Type B pancreatic cell (in vitro differentiated cells): ENCODE results near the gene NRP1. TPM values are rescaled to one million over a fixed set of nuclear protein-coding genes. Genes with fewer than 3 reads are reported as not detected.
"Not testable (repeated sequence)": the region's sequence is repeated elsewhere in the genome, so short reads cannot be mapped to it uniquely, and the experiment has no call there.

ENCODE experiments used
- DNase-seq: peaks from one replicate; pipeline ENCODE4 v3.0.0; 2021; ENCODE audit warnings: mixed read lengths; ENCODE audit not compliant: unreplicated experiment; ENCODE audit errors: extremely low spot score
- H3K27ac Mint-ChIP-seq: 2 replicates; pipeline ENCODE4 v1.8.0; 2021; ENCODE audit warnings: mild to moderate bottlenecking, mixed read lengths
- H3K27me3 Mint-ChIP-seq: 2 replicates; pipeline ENCODE4 v1.8.0; 2021; ENCODE audit warnings: mixed read lengths
- H3K36me3 Mint-ChIP-seq: 2 replicates; pipeline ENCODE4 v1.8.0; 2021; ENCODE audit warnings: mixed read lengths
- H3K4me1 Mint-ChIP-seq: one replicate; pipeline ENCODE4 v1.8.0; 2021; ENCODE audit warnings: mixed read lengths; ENCODE audit not compliant: unreplicated experiment
- H3K4me3 Mint-ChIP-seq: 2 replicates; pipeline ENCODE4 v1.8.0; 2021; ENCODE audit warnings: mild to moderate bottlenecking, mixed read lengths
- H3K9me3 Mint-ChIP-seq: 2 replicates; pipeline ENCODE4 v1.8.0; 2021; ENCODE audit warnings: mixed read lengths
- total RNA-seq: library from RNA; stranded (reverse); gene quantifications from 2 replicates; pipeline ENCODE4 v1.2.1, GENCODE V29; 2021; ENCODE audit warnings: low replicate concordance
- TF ChIP-seq, protein P1 (sequence below): fragments of 200-600 bp; sonication (generic); conservative IDR thresholded peaks from 2 replicates; pipeline ENCODE4 v1.5.0; 2021; ENCODE audit warnings: antibody characterized with exemption, mild to moderate bottlenecking

The NRP1 gene
- total RNA-seq, 1 donor from 2014 or later = 70.7 TPM

DNA sequence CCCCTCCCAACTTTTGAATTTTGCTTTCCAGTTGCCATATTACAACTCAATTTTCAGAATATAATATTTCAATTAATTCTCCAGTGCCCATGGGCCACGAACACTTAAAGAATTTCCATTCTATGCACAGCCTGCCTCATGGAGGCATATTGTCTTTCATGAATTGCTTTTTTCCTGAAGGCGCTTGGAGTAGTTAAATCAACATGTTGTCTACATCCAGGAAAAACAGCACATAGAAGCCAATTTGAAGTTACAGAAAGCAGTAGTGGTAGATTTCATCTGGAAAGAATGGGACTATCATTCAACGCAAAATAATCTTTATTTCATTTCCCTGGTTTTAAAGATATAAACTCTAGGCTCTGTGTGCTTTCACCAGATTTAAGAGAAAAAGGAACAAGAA, 106.0 kb downstream of the NRP1 start:
- H3K27me3 Mint-ChIP-seq = no peaks in the 10 kb centered on the region
- DNase-seq = no peak
- H3K9me3 Mint-ChIP-seq = no peaks in the 10 kb centered on the region
- H3K36me3 Mint-ChIP-seq = peaks cover 54% of the 10 kb centered on the region
- peaks cover 36% of the 10 kb centered on the region for H3K4me1 Mint-ChIP-seq
- no peak overlapping the region for H3K27ac Mint-ChIP-seq
- TF ChIP-seq, protein P1, sequence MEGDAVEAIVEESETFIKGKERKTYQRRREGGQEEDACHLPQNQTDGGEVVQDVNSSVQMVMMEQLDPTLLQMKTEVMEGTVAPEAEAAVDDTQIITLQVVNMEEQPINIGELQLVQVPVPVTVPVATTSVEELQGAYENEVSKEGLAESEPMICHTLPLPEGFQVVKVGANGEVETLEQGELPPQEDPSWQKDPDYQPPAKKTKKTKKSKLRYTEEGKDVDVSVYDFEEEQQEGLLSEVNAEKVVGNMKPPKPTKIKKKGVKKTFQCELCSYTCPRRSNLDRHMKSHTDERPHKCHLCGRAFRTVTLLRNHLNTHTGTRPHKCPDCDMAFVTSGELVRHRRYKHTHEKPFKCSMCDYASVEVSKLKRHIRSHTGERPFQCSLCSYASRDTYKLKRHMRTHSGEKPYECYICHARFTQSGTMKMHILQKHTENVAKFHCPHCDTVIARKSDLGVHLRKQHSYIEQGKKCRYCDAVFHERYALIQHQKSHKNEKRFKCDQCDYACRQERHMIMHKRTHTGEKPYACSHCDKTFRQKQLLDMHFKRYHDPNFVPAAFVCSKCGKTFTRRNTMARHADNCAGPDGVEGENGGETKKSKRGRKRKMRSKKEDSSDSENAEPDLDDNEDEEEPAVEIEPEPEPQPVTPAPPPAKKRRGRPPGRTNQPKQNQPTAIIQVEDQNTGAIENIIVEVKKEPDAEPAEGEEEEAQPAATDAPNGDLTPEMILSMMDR = no peak
- no peak overlapping the region for H3K4me3 Mint-ChIP-seq

DNA sequence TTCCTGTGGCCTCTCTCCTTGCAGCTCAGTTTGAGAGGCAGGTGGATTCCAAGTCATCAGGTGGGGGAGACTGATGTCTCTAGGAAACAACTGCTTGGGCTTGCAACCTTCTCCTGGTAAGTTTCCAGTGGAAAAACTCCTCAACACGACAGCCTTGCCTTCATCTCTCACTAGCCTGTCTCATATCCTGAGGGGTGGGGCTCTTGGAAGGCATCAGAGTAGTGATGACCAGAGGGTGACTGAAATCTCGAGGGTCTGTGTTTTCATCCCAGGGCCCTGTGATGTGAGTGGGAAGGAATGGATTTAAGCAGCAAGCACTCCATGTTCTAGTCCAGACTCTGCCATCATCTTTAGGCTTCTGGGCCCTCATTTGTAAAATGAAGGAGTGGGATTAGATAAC, 107.0 kb downstream of the NRP1 start:
- Mint-ChIP-seq H3K9me3 (no peaks in the 10 kb centered on the region), H3K27ac (no peak overlapping the region), H3K36me3 (peaks cover 52% of the 10 kb centered on the region), H3K4me3 (no peak overlapping the region), H3K4me1 (peaks cover 36% of the 10 kb centered on the region), H3K27me3 (no peaks in the 10 kb centered on the region)
- TF ChIP-seq, protein P1 = no peak
- no peak for DNase-seq

DNA sequence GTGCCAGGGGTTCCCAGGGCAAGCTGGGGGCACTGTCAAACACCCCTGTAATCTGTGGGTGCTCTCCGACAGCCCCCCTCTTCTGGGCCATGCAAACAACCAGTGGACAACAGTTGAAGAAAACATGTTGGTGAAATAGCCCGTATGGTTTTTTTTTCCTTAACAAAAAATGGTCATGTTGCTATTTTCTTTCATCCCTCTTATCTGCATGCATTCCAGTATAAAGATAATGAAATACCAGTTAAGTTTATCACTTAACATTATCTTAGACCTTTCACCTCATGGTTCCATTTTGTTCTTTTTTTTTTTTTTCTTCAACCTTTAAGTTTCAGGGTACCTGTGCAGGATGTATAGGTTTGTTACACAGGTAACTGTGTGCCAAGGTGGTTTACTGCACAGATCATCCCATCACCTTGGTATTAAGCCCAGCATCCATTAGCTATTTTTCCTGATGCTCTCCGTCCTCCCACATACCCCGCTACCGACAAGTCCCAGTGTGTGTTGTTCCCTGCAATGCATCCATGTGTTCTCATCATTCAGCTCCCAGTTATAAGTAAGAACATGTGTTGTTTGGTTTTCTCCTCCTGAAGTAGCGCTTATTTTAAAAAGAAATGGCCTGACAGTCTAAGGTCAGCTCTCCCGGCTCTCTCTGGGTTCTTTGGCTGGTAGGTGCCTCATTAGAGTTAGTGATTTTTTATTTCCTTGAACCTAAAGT, 110.1 kb downstream of the NRP1 start:
- peaks cover 24% of the 10 kb centered on the region for H3K4me1 Mint-ChIP-seq
- no peak overlapping the region for H3K4me3 Mint-ChIP-seq
- no peaks in the 10 kb centered on the region for H3K9me3 Mint-ChIP-seq
- TF ChIP-seq, protein P1 = no peak
- H3K27me3 Mint-ChIP-seq = no peaks in the 10 kb centered on the region
- H3K36me3 Mint-ChIP-seq = peaks cover 41% of the 10 kb centered on the region
- no peak overlapping the region for H3K27ac Mint-ChIP-seq
- DNase-seq = no peak

DNA sequence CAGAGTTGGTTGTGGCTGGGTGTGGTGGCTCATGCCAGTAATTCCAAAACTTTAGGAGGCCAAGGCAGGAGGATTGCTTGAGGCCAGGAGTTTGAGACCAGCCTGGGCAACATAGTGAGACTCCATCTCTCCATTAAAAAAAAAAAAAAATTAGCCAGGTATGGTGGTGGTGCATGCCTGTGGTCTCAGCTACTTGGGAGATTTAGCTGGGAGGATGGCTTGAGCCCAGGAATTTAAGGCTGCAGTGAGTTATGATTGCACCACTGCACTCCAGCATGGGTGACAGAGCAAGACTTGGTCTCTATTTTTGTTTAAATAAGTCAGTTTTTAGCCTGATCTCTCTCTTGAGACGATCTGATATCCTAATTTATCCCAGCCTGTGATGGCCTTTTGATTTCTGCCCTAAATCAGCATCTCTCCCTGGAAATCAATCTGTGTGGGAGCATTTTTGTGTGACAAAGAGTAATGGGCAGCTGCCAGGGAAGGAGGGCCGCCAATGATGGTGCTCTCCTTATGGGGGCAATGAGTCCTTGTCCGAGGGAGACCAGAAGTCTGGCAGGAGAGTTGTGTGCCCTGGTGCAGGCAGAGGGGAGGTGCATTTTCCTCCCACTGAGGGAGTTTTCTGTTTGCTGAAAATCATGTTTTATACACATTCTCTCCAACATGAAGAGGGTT, 111.0 kb downstream of the NRP1 start:
- no peak for DNase-seq
- H3K4me3 Mint-ChIP-seq = no peak overlapping the region
- H3K4me1 Mint-ChIP-seq = peaks cover 17% of the 10 kb centered on the region
- H3K9me3 Mint-ChIP-seq = no peaks in the 10 kb centered on the region
- H3K36me3 Mint-ChIP-seq = peaks cover 41% of the 10 kb centered on the region
- H3K27me3 Mint-ChIP-seq = no peaks in the 10 kb centered on the region
- no peak overlapping the region for H3K27ac Mint-ChIP-seq
- TF ChIP-seq, protein P1 = no peak

DNA sequence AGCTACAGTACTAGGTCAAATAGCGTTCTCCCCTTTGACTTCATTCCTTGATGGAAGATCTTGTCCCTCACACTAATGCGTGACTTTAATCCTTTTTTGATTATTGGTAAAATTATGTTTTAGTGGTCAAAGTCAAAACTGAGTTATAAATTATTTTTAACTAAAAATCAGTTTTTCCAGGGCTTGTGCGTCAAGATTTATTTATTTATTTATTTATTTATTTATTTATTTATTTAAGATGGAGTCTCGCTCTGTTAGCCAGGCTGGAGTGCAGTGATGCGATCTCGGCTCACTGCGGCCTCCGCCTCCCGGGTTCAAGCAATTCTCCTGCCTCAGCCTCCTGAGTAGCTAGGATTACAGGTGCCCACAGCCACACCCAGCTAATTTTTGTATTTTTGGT, 112.2 kb downstream of the NRP1 start:
- DNase-seq, H3K27ac Mint-ChIP-seq, H3K27me3 Mint-ChIP-seq, H3K9me3 Mint-ChIP-seq, H3K4me3 Mint-ChIP-seq: not testable (repeated sequence)
- peaks cover 46% of the 10 kb centered on the region for H3K36me3 Mint-ChIP-seq
- H3K4me1 Mint-ChIP-seq = peaks cover 21% of the 10 kb centered on the region

DNA sequence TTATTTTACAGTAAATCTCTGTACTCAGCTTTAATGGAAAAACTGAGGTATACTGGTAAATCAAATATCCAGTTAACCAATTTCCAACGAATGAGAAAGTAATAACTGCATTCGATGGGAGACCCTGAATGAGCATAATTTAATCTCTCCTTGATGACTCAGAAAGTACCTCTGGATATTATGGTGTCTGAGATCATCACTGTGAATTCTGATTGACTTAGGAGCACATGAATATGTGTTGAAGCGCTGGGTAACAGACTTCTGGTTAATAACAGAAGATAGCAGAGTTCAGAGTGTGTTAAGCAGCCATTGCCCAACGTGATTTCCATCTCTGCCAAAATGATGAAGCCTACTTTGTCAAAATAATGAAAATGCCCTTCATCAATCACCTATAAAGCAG, 116.6 kb downstream of the NRP1 start:
- no peak overlapping the region for H3K27ac Mint-ChIP-seq
- H3K4me3 Mint-ChIP-seq = no peak overlapping the region
- H3K9me3 Mint-ChIP-seq = no peaks in the 10 kb centered on the region
- H3K36me3 Mint-ChIP-seq = peaks cover 34% of the 10 kb centered on the region
- no peak for DNase-seq
- TF ChIP-seq, protein P1 = no peak
- H3K27me3 Mint-ChIP-seq = no peaks in the 10 kb centered on the region
- peaks cover 12% of the 10 kb centered on the region for H3K4me1 Mint-ChIP-seq
